Astrocyte of the spinal cord (primary cell): ENCODE data around the gene ANXA4.

ENCODE experiments used
- DNase-seq: peaks from one replicate; pipeline ENCODE4 v3.0.0; 2011; ENCODE audit warnings: low read depth, low spot score
- H3K4me3 ChIP-seq: 2 replicates; pipeline ENCODE4 v1.5.1; 2011; ENCODE audit warnings: low read depth, mild to moderate bottlenecking, low read length, moderate library complexity
- CTCF ChIP-seq: IDR thresholded peaks from 2 replicates; pipeline ENCODE4 v1.5.1; 2012; ENCODE audit warnings: low read depth, mild to moderate bottlenecking, low read length, inconsistent platforms
- in situ Hi-C: cut with HindIII; loops from 2 replicates; pipeline ENCODE4 v1.10.0; 2017; ENCODE audit warnings: low sequenced_read_pairs

Gene ANXA4

GRCh38 chr2:69741575-69742321, at the start of gene ANXA4:
ANXA4 (plus strand) TSS chr2:69742134; CDS start chr2:69781566, 39,432 bp downstream.
- peak; percentile 83 for DNase-seq
- TF ChIP-seq CTCF: no peak
- in situ Hi-C loops: no loop called here
- peak within 1 kb of the TSS; percentile 57 for H3K4me3 ChIP-seq

GRCh38 chr2:69692424-69692823, 49.5 kb upstream of the ANXA4 start:
- peak; percentile 48 for DNase-seq
- no peak overlapping the region for H3K4me3 ChIP-seq
- in situ Hi-C loops: no loop called here
- TF ChIP-seq CTCF: no peak

DNA sequence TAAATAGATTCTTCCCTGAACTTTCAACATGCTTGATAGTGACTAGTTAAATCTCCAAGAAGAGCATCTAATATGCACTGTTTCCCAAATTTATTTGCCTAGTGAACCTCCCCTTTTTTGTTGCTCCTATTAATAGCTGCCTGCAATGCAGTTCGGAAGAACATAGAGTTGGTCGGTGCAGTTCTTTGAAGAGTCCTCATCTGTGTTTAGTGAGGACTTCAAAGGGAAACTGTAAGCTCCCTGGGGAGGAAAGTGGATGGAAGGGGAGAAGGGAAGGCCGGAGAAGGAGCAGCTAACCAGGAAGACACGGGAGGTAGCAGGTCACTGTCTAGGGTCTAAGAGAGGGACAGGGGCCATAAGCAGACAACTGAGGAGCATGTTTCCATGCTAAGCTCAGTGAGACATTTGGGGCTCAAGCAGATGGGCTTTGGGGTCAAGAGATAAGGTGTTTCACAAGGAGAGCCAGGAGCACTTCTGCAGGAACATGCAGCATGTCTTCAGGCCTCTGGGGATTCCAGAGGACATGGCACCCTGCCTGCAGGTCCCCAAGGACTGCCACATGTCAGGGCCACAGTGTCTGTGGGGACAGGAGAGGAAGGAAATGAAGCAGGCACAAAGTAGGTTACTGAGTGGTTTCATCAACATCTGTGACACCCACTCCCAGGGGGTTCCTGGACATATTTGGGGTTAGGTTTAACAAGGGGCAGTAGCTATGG, 48.7 kb upstream of the ANXA4 start:
- TF ChIP-seq CTCF: no peak
- no peak for DNase-seq
- no peak overlapping the region for H3K4me3 ChIP-seq
- in situ Hi-C loops: no loop called here

DNA sequence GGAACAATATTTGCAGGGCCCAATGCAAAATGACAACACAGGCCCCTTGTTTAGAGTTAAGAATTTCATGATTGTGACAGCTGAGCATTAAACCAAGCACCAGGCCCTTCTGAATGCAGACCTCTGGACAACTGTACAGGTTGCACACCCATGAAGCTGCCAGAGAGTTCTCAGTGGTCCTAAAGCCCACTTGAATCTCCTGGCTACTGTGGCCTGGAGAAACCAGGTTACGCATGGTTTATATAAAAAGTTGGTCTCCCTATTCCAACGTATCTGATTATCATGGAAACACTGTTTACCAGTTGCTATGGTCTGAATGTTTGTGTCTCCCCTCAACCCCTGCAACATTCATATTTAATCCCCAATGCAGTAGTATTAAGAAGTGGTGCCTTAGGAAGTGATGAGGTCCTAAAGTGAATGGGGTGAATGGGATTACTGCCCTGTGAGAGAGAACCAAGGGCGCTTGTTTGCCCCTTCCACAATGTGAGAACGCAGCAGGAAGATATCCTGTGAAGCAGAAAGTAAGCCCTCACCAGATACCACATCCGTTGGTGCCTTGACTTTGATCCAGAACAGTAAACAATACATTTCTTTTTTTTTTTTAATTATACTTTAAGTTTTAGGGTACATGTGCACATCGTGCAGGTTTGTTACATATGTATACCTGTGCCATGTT, 48.0 kb upstream of the ANXA4 start:
- TF ChIP-seq CTCF: no peak
- DNase-seq: no peak
- no peak overlapping the region for H3K4me3 ChIP-seq
- in situ Hi-C loops: no loop called here

- no peak overlapping the region for H3K4me3 ChIP-seq
- peak; percentile 92 for DNase-seq
- in situ Hi-C loops: no loop called here
- no peak for TF ChIP-seq CTCF
Observed at GRCh38 chr2:69694894-69695849, 46.8 kb upstream of the ANXA4 start.

DNA sequence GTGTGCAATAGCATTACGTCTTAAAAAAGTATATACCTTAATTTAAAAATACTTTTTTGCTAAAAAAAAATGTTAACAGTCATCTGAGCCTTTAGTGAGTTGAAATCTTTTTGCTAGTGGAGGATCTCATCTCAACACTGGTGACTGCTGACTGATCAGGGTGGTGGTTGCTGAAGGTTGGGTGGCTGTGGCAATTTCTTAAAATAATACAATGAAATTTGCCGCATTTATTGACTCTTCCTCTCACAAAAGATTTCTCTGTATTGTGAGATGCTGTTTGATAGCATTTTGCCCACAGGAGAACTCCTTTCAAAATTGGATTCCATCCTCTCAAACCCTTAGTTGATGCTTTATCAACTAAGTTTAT, 46.1 kb upstream of the ANXA4 start:
- in situ Hi-C loops: no loop called here
- no peak overlapping the region for H3K4me3 ChIP-seq
- no peak for TF ChIP-seq CTCF

More for the DNA sequence above, 46.1 kb upstream of the ANXA4 start:
- no peak for DNase-seq
